ENCODE measurements around the gene TMEM171. TPM values are rescaled to one million over a fixed set of nuclear protein-coding genes. Genes with fewer than 3 reads are reported as not detected.

Gene TMEM171
- total and polyA plus RNA-seq, 4 donors, result 1.0 to 2.1 (median 1.4) TPM; not detected in 1

- Histone ChIP-seq H3K36me3 (ENCODE audit: control insufficient read depth in 4 of 4, insufficient read depth in 3 of 4, low read depth in 1 of 4, low read length in 3 of 4) (no peaks in the 10 kb centered on the region), H3K27me3 (ENCODE audit: control insufficient read depth in 4 of 4, insufficient read depth in 4 of 4, low read length in 3 of 4) (no peaks in the 10 kb centered on the region), H3K27ac (ENCODE audit: low read depth in 1 of 2, low read length in 2 of 2) (no peak overlapping the region), H3K4me1 (ENCODE audit: control insufficient read depth in 4 of 4, insufficient read depth in 4 of 4, low read length in 3 of 4) (no peaks in the 10 kb centered on the region), H3K9me3 (ENCODE audit: control insufficient read depth in 4 of 4, low read length in 3 of 4) (no peaks in the 10 kb centered on the region), H3K9ac (ENCODE audit: low read depth in 1 of 2, low read length in 2 of 2) (no peak overlapping the region), H3K4me3 (ENCODE audit: low read depth in 1 of 3, low read length in 3 of 3) (no peak overlapping the region)
- no peak for DNase-seq (ENCODE audit: low spot score)
- no peak for TF ChIP-seq FOXA2 (IDR thresholded peaks at IDR 0.05)
- TF ChIP-seq, protein P1, sequence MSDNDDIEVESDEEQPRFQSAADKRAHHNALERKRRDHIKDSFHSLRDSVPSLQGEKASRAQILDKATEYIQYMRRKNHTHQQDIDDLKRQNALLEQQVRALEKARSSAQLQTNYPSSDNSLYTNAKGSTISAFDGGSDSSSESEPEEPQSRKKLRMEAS (IDR thresholded peaks at IDR 0.05), result no peak
- no peak for TF ChIP-seq GABPA (IDR thresholded peaks at IDR 0.05 in 1 of 2, conservative IDR thresholded peaks at IDR 0.05 in 1 of 2)
- TF ChIP-seq, protein P2, sequence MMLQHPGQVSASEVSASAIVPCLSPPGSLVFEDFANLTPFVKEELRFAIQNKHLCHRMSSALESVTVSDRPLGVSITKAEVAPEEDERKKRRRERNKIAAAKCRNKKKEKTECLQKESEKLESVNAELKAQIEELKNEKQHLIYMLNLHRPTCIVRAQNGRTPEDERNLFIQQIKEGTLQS (IDR thresholded peaks at IDR 0.05), result no peak
- 98% methylated on average over 1 of the region's 1 CpG for WGBS
Measured at GRCh38 chr5:73140801-73141200, 20.4 kb downstream of the TMEM171 start.

DNA sequence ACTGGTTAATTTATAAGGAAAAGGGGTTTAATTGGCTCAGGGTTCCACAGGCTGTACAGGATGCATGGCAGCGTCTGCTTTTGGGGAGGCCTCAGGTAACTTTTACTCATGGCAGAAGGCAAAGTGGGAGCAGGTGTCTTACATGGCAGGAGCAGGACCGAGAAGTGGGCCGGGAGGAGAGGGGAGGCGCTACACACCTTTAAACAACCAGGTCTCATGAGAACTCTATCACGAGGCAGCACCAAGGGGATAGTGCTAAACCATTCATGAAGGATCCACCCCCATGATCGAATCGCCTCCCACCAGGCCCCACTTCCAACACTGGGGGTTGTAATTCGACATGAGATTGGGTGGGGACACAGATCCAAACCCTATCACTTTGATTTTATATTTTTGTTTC, 21.7 kb downstream of the TMEM171 start:
- Histone ChIP-seq H3K4me3 (ENCODE audit: low read depth in 1 of 3, low read length in 3 of 3) (no peak overlapping the region), H3K4me1 (ENCODE audit: control insufficient read depth in 4 of 4, insufficient read depth in 4 of 4, low read length in 3 of 4) (no peaks in the 10 kb centered on the region), H3K9ac (ENCODE audit: low read depth in 1 of 2, low read length in 2 of 2) (no peak overlapping the region), H3K9me3 (ENCODE audit: control insufficient read depth in 4 of 4, low read length in 3 of 4) (no peaks in the 10 kb centered on the region), H3K27ac (ENCODE audit: low read depth in 1 of 2, low read length in 2 of 2) (no peak overlapping the region), H3K36me3 (ENCODE audit: control insufficient read depth in 4 of 4, insufficient read depth in 3 of 4, low read depth in 1 of 4, low read length in 3 of 4) (no peaks in the 10 kb centered on the region), H3K27me3 (ENCODE audit: control insufficient read depth in 4 of 4, insufficient read depth in 4 of 4, low read length in 3 of 4) (no peaks in the 10 kb centered on the region)
- DNase-seq (ENCODE audit: low spot score), result no peak
- TF ChIP-seq ZBTB33 (IDR thresholded peaks at IDR 0.05) (no peak), GABPA (IDR thresholded peaks at IDR 0.05 in 1 of 2, conservative IDR thresholded peaks at IDR 0.05 in 1 of 2) (no peak), HNF4A (conservative IDR thresholded peaks at IDR 0.05) (no peak), RXRA (IDR thresholded peaks at IDR 0.05) (no peak), JUND (IDR thresholded peaks at IDR 0.05) (no peak), YY1 (IDR thresholded peaks at IDR 0.05) (no peak), RAD21 (IDR thresholded peaks at IDR 0.05) (no peak), NR2F2 (IDR thresholded peaks at IDR 0.05) (no peak)
- TF ChIP-seq, protein P2 (IDR thresholded peaks at IDR 0.05), result no peak
- TF ChIP-seq, protein P3, sequence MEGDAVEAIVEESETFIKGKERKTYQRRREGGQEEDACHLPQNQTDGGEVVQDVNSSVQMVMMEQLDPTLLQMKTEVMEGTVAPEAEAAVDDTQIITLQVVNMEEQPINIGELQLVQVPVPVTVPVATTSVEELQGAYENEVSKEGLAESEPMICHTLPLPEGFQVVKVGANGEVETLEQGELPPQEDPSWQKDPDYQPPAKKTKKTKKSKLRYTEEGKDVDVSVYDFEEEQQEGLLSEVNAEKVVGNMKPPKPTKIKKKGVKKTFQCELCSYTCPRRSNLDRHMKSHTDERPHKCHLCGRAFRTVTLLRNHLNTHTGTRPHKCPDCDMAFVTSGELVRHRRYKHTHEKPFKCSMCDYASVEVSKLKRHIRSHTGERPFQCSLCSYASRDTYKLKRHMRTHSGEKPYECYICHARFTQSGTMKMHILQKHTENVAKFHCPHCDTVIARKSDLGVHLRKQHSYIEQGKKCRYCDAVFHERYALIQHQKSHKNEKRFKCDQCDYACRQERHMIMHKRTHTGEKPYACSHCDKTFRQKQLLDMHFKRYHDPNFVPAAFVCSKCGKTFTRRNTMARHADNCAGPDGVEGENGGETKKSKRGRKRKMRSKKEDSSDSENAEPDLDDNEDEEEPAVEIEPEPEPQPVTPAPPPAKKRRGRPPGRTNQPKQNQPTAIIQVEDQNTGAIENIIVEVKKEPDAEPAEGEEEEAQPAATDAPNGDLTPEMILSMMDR (IDR thresholded peaks at IDR 0.05; ENCODE audit: low read depth, low read length, missing input control), result no peak
- TF ChIP-seq, protein P4, sequence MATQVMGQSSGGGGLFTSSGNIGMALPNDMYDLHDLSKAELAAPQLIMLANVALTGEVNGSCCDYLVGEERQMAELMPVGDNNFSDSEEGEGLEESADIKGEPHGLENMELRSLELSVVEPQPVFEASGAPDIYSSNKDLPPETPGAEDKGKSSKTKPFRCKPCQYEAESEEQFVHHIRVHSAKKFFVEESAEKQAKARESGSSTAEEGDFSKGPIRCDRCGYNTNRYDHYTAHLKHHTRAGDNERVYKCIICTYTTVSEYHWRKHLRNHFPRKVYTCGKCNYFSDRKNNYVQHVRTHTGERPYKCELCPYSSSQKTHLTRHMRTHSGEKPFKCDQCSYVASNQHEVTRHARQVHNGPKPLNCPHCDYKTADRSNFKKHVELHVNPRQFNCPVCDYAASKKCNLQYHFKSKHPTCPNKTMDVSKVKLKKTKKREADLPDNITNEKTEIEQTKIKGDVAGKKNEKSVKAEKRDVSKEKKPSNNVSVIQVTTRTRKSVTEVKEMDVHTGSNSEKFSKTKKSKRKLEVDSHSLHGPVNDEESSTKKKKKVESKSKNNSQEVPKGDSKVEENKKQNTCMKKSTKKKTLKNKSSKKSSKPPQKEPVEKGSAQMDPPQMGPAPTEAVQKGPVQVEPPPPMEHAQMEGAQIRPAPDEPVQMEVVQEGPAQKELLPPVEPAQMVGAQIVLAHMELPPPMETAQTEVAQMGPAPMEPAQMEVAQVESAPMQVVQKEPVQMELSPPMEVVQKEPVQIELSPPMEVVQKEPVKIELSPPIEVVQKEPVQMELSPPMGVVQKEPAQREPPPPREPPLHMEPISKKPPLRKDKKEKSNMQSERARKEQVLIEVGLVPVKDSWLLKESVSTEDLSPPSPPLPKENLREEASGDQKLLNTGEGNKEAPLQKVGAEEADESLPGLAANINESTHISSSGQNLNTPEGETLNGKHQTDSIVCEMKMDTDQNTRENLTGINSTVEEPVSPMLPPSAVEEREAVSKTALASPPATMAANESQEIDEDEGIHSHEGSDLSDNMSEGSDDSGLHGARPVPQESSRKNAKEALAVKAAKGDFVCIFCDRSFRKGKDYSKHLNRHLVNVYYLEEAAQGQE (IDR thresholded peaks at IDR 0.05), result no peak
- 82% methylated on average over 8 of the region's 8 CpGs for WGBS

Data from liver (tissue), 9 donors.